ENCODE measurements around the gene LPP.

DNA sequence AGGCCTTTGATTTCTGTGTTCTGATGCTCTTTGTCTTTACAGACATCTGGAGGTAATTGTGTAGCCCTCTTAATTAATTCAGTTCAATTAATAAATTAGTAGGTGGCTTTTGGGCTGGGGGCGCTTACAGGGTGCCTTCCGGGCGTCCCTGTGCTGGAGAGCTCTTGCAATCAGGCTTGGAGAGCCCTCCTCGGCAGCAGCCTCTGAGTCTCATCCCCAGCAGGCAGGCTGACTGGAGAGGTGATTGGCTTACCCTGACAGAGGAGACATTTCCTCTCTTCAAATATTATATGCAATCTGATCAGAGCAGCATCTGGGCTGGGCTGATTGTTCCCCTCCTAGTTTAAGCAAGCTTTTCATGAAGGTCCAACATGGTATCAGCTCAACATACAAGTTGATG, 250.7 kb downstream of the LPP start:
- TF ChIP-seq PCBP1 (IDR thresholded peaks at IDR 0.05; ENCODE audit: low read depth, low read length, poor library complexity, severe bottlenecking) (no peak), TBP (optimal IDR thresholded peaks at IDR 0.05; ENCODE audit: low read depth, low read length) (no peak), TRIM28 (IDR thresholded peaks at IDR 0.05) (no peak), ZNF347 (CRISPR knock-in tag; IDR thresholded peaks at IDR 0.05; ENCODE audit: low read depth) (no peak)

Measured in K562 (cell line).